ENCODE data around the gene G3BP2. TPM values are rescaled to one million over a fixed set of nuclear protein-coding genes. Genes with fewer than 3 reads are reported as not detected.

The G3BP2 gene
- total and polyA plus RNA-seq, 2 of the 8 experiments (the other 6 are each of a cell fraction or from before 2014, with no cell fraction given): 83.7 to 378 TPM

GRCh38 chr4:75668596-75668995 is 4.6 kb downstream of the G3BP2 start (continued):
- TF ChIP-seq CHD7 (IDR thresholded peaks at IDR 0.05; ENCODE audit: insufficient replicate concordance, low read length): no peak
- no peak for TF ChIP-seq TBP (IDR thresholded peaks at IDR 0.05; ENCODE audit: low read depth, low read length)
- no peak for TF ChIP-seq CHD2 (IDR thresholded peaks at IDR 0.05; ENCODE audit: low read length)
- no peak for TF ChIP-seq SAP30 (IDR thresholded peaks at IDR 0.05; ENCODE audit: insufficient read depth, insufficient replicate concordance, low read length)
- no peak for TF ChIP-seq GTF2F1 (IDR thresholded peaks at IDR 0.05; ENCODE audit: borderline replicate concordance, low read depth, low read length)
- no peak for TF ChIP-seq CEBPB (IDR thresholded peaks at IDR 0.05; ENCODE audit: low read depth, low read length)
- no peak for TF ChIP-seq RAD21 (IDR thresholded peaks at IDR 0.05 in 1 of 2, conservative IDR thresholded peaks at IDR 0.05 in 1 of 2; ENCODE audit: low read depth in 2 of 2, low read length in 2 of 2)
- TF ChIP-seq SIRT6 (IDR thresholded peaks at IDR 0.05; ENCODE audit: low read length): no peak
- TF ChIP-seq NRF1 (IDR thresholded peaks at IDR 0.05; ENCODE audit: low read depth, low read length): no peak
- TF ChIP-seq EZH2 (IDR thresholded peaks at IDR 0.05; ENCODE audit: low read depth, low read length, severe bottlenecking): no peak
- TF ChIP-seq CHD1 (IDR thresholded peaks at IDR 0.05; ENCODE audit: low read depth, low read length): no peak
- TF ChIP-seq MAX (IDR thresholded peaks at IDR 0.05): no peak
